WTC11 (cell line): ENCODE measurements around the gene APOBEC3C. TPM values are rescaled to one million over a fixed set of nuclear protein-coding genes. Genes with fewer than 3 reads are reported as not detected.

ENCODE experiments used
- ATAC-seq: fragments of 200-7000 bp; cut with Tn5 transposase; 2 replicates; pipeline ENCODE4 v1.10.0; 2021; ENCODE audit warnings: mild to moderate bottlenecking, moderate library complexity
- CTCF ChIA-PET: fragments of 300-600 bp; sonication (Branson Sonifier 250); formaldehyde crosslinking; loops from one replicate; lab custom pipeline; 2021; ENCODE audit warnings: antibody characterized with exemption; lab: Charles Lee
- POLR2A ChIA-PET: fragments of 350-600 bp; sonication (Branson Sonifier 250); formaldehyde crosslinking; loops from one replicate; lab custom pipeline; 2021; ENCODE audit warnings: antibody characterized with exemption; lab: Charles Lee
- DNase-seq: peaks from one replicate; pipeline ENCODE4 v3.0.0; 2021; ENCODE audit warnings: low spot score
- H3K27ac Mint-ChIP-seq: 2 replicates; pipeline ENCODE4 v1.8.0; 2021; ENCODE audit warnings: mixed read lengths
- H3K27me3 Mint-ChIP-seq: 2 replicates; pipeline ENCODE4 v1.8.0; 2021; ENCODE audit warnings: low read depth, mild to moderate bottlenecking, moderate library complexity, mixed read lengths
- H3K36me3 Mint-ChIP-seq: 2 replicates; pipeline ENCODE4 v1.8.0; 2021; ENCODE audit warnings: mixed read lengths
- H3K4me1 Mint-ChIP-seq: 2 replicates; pipeline ENCODE4 v1.8.0; 2022; ENCODE audit warnings: mixed read lengths
- H3K4me3 Mint-ChIP-seq: 2 replicates; pipeline ENCODE4 v1.8.0; 2021; ENCODE audit warnings: mild to moderate bottlenecking, moderate library complexity, mixed read lengths
- H3K9me3 Mint-ChIP-seq: 2 replicates; pipeline ENCODE4 v1.8.0; 2021; ENCODE audit warnings: mixed read lengths
- ZNF263 ChIP-seq: sonication (generic); formaldehyde crosslinking; IDR thresholded peaks from 2 replicates; pipeline ENCODE4 v1.8.1; 2022; ENCODE audit warnings: low read depth, mild to moderate bottlenecking, moderate library complexity, missing genetic modification reagents
- ZNF396 ChIP-seq: fragments of 250-450 bp; sonication (Bioruptor Pico); IDR thresholded peaks from 2 replicates; pipeline ENCODE4 v1.8.0; 2021; ENCODE audit warnings: mild to moderate bottlenecking, moderate library complexity, borderline replicate concordance
- ZNF416 ChIP-seq: fragments of 250-450 bp; sonication (Bioruptor Pico); IDR thresholded peaks from 2 replicates; pipeline ENCODE4 v1.9.0; 2021; ENCODE audit warnings: mild to moderate bottlenecking, inconsistent platforms
- ZNF423 ChIP-seq: fragments of 250-450 bp; sonication (Bioruptor Pico); IDR thresholded peaks from 2 replicates; pipeline ENCODE4 v2.1.2; 2022; ENCODE audit warnings: mild to moderate bottlenecking, moderate library complexity
- total RNA-seq: library from RNA; stranded (reverse); gene quantifications from 3 replicates; pipeline ENCODE4 v1.2.3, GENCODE V29; 2021
- TF ChIP-seq, protein P1 (sequence below): sonication (generic); formaldehyde crosslinking; IDR thresholded peaks from 2 replicates; pipeline ENCODE4 v1.8.0; 2022; ENCODE audit warnings: missing genetic modification reagents
- TF ChIP-seq, protein P2 (sequence below): fragments of 250-450 bp; sonication (Bioruptor Pico); conservative IDR thresholded peaks from 2 replicates; pipeline ENCODE4 v1.9.0; 2021; ENCODE audit warnings: mild to moderate bottlenecking
- TF ChIP-seq, protein P3 (sequence below): sonication (generic); formaldehyde crosslinking; IDR thresholded peaks from 2 replicates; pipeline ENCODE4 v1.8.1; 2022; ENCODE audit warnings: low read depth, missing genetic modification reagents, borderline replicate concordance
- TF ChIP-seq, protein P4 (sequence below): fragments of 200-600 bp; IDR thresholded peaks from 2 replicates; pipeline ENCODE4 v1.8.0; 2022; ENCODE audit warnings: antibody characterized with exemption
- TF ChIP-seq, protein P5 (sequence below): sonication (generic); formaldehyde crosslinking; IDR thresholded peaks from 2 replicates; pipeline ENCODE4 v1.8.1; 2023; ENCODE audit warnings: mild to moderate bottlenecking, moderate library complexity, missing genetic modification reagents
- TF ChIP-seq, protein P6 (sequence below): sonication (generic); formaldehyde crosslinking; IDR thresholded peaks from 2 replicates; pipeline ENCODE4 v1.8.0; 2022; ENCODE audit warnings: mild to moderate bottlenecking, missing genetic modification reagents

APOBEC3C gene
- total RNA-seq, 1 experiment from 2014 or later, result 33.4 TPM

DNA sequence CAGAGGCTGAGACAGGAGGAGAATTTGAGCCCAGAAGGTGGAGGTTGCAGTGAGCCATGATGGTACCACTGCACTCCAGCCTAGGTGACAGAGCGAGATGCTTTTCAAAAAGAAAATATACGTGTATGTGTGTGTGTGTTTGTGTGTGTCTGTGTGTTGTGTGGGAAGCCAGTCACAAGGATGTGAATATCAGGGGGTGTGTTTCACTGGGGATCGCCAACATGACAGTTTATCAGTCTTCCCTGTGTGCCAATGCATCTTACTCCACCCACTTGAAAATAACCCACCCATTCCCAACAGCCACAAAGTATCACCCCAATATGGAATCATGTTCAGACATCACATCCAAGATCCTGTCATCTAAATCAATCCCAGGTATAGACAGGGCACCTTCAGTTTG, 42.3 kb upstream of the APOBEC3C start:
- no peaks in the 10 kb centered on the region for H3K9me3 Mint-ChIP-seq
- POLR2A ChIA-PET, result no interaction called here
- H3K36me3 Mint-ChIP-seq, result no peaks in the 10 kb centered on the region
- no peak overlapping the region for H3K27ac Mint-ChIP-seq
- no peaks in the 10 kb centered on the region; the same call in 1 of the 2 replicates for H3K27me3 Mint-ChIP-seq
- ATAC-seq (no peak), DNase-seq (no peak)
- no peak overlapping the region for H3K4me3 Mint-ChIP-seq
- H3K4me1 Mint-ChIP-seq, result no peaks in the 10 kb centered on the region
- CTCF ChIA-PET, result interaction anchor here (0.6 kb wide), 1 partner anchor 596 kb away, joined by 4 read pairs; no protein-coding TSS in a partner anchor
- TF ChIP-seq ZNF416 (CRISPR knock-in tag), result no peak
- TF ChIP-seq, protein P1, sequence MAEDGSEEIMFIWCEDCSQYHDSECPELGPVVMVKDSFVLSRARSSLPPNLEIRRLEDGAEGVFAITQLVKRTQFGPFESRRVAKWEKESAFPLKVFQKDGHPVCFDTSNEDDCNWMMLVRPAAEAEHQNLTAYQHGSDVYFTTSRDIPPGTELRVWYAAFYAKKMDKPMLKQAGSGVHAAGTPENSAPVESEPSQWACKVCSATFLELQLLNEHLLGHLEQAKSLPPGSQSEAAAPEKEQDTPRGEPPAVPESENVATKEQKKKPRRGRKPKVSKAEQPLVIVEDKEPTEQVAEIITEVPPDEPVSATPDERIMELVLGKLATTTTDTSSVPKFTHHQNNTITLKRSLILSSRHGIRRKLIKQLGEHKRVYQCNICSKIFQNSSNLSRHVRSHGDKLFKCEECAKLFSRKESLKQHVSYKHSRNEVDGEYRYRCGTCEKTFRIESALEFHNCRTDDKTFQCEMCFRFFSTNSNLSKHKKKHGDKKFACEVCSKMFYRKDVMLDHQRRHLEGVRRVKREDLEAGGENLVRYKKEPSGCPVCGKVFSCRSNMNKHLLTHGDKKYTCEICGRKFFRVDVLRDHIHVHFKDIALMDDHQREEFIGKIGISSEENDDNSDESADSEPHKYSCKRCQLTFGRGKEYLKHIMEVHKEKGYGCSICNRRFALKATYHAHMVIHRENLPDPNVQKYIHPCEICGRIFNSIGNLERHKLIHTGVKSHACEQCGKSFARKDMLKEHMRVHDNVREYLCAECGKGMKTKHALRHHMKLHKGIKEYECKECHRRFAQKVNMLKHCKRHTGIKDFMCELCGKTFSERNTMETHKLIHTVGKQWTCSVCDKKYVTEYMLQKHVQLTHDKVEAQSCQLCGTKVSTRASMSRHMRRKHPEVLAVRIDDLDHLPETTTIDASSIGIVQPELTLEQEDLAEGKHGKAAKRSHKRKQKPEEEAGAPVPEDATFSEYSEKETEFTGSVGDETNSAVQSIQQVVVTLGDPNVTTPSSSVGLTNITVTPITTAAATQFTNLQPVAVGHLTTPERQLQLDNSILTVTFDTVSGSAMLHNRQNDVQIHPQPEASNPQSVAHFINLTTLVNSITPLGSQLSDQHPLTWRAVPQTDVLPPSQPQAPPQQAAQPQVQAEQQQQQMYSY (CRISPR knock-in tag), result no peak
- no peak for TF ChIP-seq ZNF263 (CRISPR knock-in tag)
- TF ChIP-seq, protein P2, sequence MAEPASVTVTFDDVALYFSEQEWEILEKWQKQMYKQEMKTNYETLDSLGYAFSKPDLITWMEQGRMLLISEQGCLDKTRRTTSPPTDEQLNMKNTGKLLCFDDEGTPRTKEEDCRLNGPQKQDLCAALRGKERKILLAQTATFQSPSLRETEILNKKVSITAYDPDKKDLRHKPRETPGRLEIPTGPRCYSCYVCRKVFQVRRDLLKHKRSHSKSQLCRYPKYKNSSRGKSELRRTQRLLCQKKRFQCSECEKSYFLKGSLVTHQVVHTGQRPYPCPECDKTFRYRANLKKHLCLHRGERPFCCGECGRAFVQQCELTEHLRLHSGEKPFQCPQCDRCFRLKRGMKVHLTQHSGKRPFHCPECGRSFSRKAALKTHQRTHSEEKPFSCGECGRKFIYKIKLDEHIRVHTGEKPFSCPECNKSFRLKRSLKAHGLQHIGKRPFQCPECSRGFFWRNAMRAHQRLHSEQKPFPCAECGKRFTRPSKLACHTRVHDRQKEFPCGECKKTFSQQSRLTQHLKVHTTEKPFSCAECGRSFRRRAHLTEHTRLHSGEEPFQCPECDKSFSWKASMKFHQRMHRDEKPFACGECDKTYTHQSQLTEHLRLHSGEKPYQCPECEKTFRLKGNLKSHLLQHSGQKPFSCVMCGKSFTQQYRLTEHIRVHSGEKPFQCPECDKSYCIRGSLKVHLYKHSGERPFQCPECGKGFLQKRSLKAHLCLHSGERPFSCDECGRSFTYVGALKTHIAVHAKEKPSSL (CRISPR knock-in tag), result no peak

DNA sequence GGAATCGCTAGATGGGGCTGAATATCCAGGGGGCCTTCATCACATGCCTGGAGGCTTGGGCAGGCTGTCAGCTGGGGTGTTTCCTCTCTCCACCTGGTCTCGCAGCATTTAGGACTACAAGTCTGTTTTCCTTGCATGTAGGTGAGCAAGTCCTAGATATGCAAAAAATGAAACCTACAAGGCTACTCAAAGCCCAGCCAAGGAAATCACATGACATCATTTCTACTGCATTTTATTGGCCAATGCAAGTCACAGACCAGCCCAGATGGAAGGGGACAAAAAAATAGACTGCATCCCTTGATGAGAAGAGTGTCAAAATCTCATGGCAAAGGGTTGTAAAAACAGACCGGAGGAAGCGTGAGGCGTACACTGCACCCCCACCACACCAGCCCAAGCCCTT, 41.5 kb upstream of the APOBEC3C start:
- no peak overlapping the region for H3K4me3 Mint-ChIP-seq
- POLR2A ChIA-PET, result no interaction called here
- peaks cover 4% of the 10 kb centered on the region for H3K36me3 Mint-ChIP-seq
- no peak overlapping the region for H3K27ac Mint-ChIP-seq
- CTCF ChIA-PET, result interaction anchor here (0.6 to 1.0 kb wide), 2 partner anchors 176 to 595 kb away, joined by 3 to 4 read pairs; no protein-coding TSS in a partner anchor
- no peaks in the 10 kb centered on the region for H3K4me1 Mint-ChIP-seq
- peaks cover 4% of the 10 kb centered on the region for H3K9me3 Mint-ChIP-seq
- peaks cover 2% of the 10 kb centered on the region; the same call in 1 of the 2 replicates for H3K27me3 Mint-ChIP-seq
- DNase-seq, result no peak
- TF ChIP-seq, protein P3, sequence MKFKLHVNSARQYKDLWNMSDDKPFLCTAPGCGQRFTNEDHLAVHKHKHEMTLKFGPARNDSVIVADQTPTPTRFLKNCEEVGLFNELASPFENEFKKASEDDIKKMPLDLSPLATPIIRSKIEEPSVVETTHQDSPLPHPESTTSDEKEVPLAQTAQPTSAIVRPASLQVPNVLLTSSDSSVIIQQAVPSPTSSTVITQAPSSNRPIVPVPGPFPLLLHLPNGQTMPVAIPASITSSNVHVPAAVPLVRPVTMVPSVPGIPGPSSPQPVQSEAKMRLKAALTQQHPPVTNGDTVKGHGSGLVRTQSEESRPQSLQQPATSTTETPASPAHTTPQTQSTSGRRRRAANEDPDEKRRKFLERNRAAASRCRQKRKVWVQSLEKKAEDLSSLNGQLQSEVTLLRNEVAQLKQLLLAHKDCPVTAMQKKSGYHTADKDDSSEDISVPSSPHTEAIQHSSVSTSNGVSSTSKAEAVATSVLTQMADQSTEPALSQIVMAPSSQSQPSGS (CRISPR knock-in tag), result no peak
- TF ChIP-seq, all 79 proteins: peak for 0
- ATAC-seq, result no peak

DNA sequence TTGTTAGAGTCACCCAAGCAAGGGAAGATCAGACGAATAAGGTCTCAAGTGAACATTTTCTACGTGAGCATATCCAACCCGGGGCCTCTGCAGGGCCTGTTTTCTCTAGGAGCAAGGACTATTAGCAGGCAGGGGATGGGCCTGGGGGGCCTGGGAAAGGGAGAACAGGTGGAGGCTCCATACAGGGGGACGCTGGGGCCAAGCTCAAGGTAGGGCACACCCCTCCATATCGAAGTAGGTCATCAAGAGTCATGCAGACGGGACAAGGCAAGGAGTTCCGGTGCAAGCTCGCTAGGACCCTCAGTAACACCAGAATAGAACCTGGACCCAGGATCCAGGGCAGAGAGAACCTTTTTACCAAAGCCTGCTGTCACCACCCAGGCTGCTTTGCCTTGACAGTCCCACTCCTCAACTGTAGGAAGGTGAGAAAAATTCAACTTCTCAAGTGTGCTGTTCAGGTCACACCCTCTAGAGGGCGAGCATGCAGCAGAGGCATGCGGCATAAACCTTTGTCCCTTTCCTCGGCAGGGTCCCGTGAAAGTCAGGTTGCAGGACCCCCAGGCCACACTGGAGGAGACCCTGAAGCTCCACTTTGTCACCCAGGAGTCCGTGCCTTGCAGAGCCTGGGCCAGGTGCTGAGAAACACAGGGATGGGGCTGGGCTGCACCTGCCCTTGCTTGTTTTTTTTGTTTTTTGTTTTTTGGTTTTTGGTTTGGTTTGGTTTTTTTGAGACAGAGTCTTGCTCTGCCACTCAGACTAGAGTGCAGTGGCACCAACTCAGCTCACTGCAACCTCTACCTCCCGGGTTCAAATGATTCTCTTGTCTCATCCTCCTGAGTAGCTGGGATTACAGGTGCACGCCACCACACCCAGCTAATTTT, 40.5 kb upstream of the APOBEC3C start:
- TF ChIP-seq ZNF396 (CRISPR knock-in tag) (no peak), ZNF263 (CRISPR knock-in tag) (no peak), ZNF423 (CRISPR knock-in tag) (no peak)
- TF ChIP-seq, protein P4, sequence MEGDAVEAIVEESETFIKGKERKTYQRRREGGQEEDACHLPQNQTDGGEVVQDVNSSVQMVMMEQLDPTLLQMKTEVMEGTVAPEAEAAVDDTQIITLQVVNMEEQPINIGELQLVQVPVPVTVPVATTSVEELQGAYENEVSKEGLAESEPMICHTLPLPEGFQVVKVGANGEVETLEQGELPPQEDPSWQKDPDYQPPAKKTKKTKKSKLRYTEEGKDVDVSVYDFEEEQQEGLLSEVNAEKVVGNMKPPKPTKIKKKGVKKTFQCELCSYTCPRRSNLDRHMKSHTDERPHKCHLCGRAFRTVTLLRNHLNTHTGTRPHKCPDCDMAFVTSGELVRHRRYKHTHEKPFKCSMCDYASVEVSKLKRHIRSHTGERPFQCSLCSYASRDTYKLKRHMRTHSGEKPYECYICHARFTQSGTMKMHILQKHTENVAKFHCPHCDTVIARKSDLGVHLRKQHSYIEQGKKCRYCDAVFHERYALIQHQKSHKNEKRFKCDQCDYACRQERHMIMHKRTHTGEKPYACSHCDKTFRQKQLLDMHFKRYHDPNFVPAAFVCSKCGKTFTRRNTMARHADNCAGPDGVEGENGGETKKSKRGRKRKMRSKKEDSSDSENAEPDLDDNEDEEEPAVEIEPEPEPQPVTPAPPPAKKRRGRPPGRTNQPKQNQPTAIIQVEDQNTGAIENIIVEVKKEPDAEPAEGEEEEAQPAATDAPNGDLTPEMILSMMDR, result peak; percentile 52
- TF ChIP-seq, protein P5, sequence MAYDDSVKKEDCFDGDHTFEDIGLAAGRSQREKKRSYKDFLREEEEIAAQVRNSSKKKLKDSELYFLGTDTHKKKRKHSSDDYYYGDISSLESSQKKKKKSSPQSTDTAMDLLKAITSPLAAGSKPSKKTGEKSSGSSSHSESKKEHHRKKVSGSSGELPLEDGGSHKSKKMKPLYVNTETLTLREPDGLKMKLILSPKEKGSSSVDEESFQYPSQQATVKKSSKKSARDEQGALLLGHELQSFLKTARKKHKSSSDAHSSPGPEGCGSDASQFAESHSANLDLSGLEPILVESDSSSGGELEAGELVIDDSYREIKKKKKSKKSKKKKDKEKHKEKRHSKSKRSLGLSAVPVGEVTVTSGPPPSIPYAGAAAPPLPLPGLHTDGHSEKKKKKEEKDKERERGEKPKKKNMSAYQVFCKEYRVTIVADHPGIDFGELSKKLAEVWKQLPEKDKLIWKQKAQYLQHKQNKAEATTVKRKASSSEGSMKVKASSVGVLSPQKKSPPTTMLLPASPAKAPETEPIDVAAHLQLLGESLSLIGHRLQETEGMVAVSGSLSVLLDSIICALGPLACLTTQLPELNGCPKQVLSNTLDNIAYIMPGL (CRISPR knock-in tag), result no peak
- TF ChIP-seq, protein P6, sequence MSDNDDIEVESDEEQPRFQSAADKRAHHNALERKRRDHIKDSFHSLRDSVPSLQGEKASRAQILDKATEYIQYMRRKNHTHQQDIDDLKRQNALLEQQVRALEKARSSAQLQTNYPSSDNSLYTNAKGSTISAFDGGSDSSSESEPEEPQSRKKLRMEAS (CRISPR knock-in tag), result no peak
- ATAC-seq (peak; percentile 81), DNase-seq (peak; percentile 62)
- Mint-ChIP-seq H3K9me3 (peaks cover 4% of the 10 kb centered on the region), H3K27me3 (peaks cover 2% of the 10 kb centered on the region), H3K4me3 (no peak overlapping the region), H3K36me3 (peaks cover 4% of the 10 kb centered on the region), H3K27ac (no peak overlapping the region), H3K4me1 (no peaks in the 10 kb centered on the region)
- CTCF ChIA-PET, result interaction anchor here (0.6 to 1.1 kb wide), 4 partner anchors 22 to 175 kb away, joined by 3 read pairs; no protein-coding TSS in a partner anchor
- POLR2A ChIA-PET, result no interaction called here
